Ovary (tissue), 3 donors: Measurements from ENCODE around the gene CD300C.

ENCODE experiments used
- CTCF ChIP-seq, 3 donors: fragments of 450-650 bp in 2 of 3; fragments of 200-600 bp in 1 of 3; IDR thresholded peaks; one replicate each; pipeline versions ENCODE4 v1.5.1 to v1.8.0; 2016 to 2022; ENCODE audit warnings: antibody characterized with exemption in 3 of 3, mild to moderate bottlenecking in 1 of 3
- EP300 ChIP-seq: sonication (generic); formaldehyde crosslinking; IDR thresholded peaks from one replicate; pipeline ENCODE4 v1.6.1; 2017; ENCODE audit warnings: antibody characterized with exemption
- POLR2A ChIP-seq: fragments of 450-650 bp; IDR thresholded peaks from one replicate; pipeline ENCODE4 v1.6.1; 2017; ENCODE audit warnings: antibody characterized with exemption, mild to moderate bottlenecking, moderate library complexity
- donor health status: DM: no; HTN: no; CAD: no.

- TF ChIP-seq EP300 (no peak), POLR2A (no peak), CTCF (IDR thresholded peaks at IDR 0.05) (no peak)
Measured at GRCh38 chr17:74513987-74514631, 31.8 kb downstream of the CD300C start.
